Smooth muscle cell of bladder (primary cell): ENCODE data around the gene GNPTG. TPM values are rescaled to one million over a fixed set of nuclear protein-coding genes. Genes with fewer than 3 reads are reported as not detected.

Experiments used
- total RNA-seq: library from RNA; depleted of rRNA; stranded (reverse); fragments of >200 nt; gene quantifications from 2 replicates; pipeline ENCODE4 v1.2.3, GENCODE V29; 2014

Gene GNPTG
- 40.2 and 60.1 TPM in 2 replicates for total RNA-seq

GRCh38 chr16:1351582-1352362 lies at the start of gene GNPTG, which contains the start of gene TSR3:
Gene GNPTG (plus strand): TSS chr16:1351931. CDS start chr16:1351966, 35 bp downstream.
Gene TSR3 (minus strand): TSS chr16:1351878. CDS start chr16:1351804, 74 bp downstream.

GRCh38 chr16:1308977-1309885 lies 42.5 kb upstream of the GNPTG start, which contains the start of gene UBE2I:
Gene UBE2I (plus strand): TSS chr16:1309636. CDS start chr16:1314031, 4,395 bp downstream.

GRCh38 chr16:1333149-1333812 lies 18.4 kb upstream of the GNPTG start, which contains the start of gene BAIAP3:
Gene BAIAP3 (plus strand): TSS chr16:1333645. CDS start chr16:1338550, 4,905 bp downstream.

Other genes starting within 250 kb of the GNPTG start
- 1.3 and 1.4 TPM in 2 replicates for gene CACNA1H, start 198.8 kb upstream of the GNPTG start, total RNA-seq
- not detected in 2 replicates for gene TPSG1, start 126.7 kb upstream of the GNPTG start, total RNA-seq
- gene TPSB2, start 121.7 kb upstream of the GNPTG start, total RNA-seq: not detected in 2 replicates
- not detected in 2 replicates for gene TPSAB1, start 111.2 kb upstream of the GNPTG start, total RNA-seq
- gene TPSD1, start 95.9 kb upstream of the GNPTG start, total RNA-seq: not detected in 2 replicates
- 30.3 and 45.2 TPM in 2 replicates for gene UBE2I, start 42.3 kb upstream of the GNPTG start, total RNA-seq
- 0.28 TPM in 2 replicates for gene BAIAP3, start 18.3 kb upstream of the GNPTG start, total RNA-seq
- gene TSR3, start 53 bp upstream of the GNPTG start, total RNA-seq: 50.3 and 63.9 TPM in 2 replicates
- gene UNKL, start 62.8 kb downstream of the GNPTG start, total RNA-seq: 5.3 and 6.7 TPM in 2 replicates
- gene UQCC4, start 68.8 kb downstream of the GNPTG start, total RNA-seq: 14.4 and 15.9 TPM in 2 replicates
- gene PERCC1, start 79.1 kb downstream of the GNPTG start, total RNA-seq: not detected in 2 replicates
- 0.14 and 0.28 TPM in 2 replicates for gene CCDC154, start 92.6 kb downstream of the GNPTG start, total RNA-seq
- 50.6 and 91.4 TPM in 2 replicates for gene CLCN7, start 123.1 kb downstream of the GNPTG start, total RNA-seq
- 0.09 TPM in 1 of 2 replicates, not detected in the other for gene PTX4, start 137.0 kb downstream of the GNPTG start, total RNA-seq
- 7.1 and 9.9 TPM in 2 replicates for gene TELO2, start 141.4 kb downstream of the GNPTG start, total RNA-seq
- 13.0 and 14.1 TPM in 2 replicates for gene TMEM204, start 181.7 kb downstream of the GNPTG start, total RNA-seq